SIG-M5 treated with dmso at 0.1 percent for 504 hours (cell line): Measurements from ENCODE around the gene HNRNPM.
"Not testable (repeated sequence)": the region's sequence is repeated elsewhere in the genome, so short reads cannot be mapped to it uniquely, and the experiment has no call there.

Source experiments
- DNase-seq: peaks from one replicate; lab custom pipeline; 2025; ENCODE audit not compliant: unreplicated experiment; lab: John Stamatoyannopoulos, UW

The HNRNPM gene

GRCh38 chr19:8425331-8425730 lies 19.4 kb upstream of the HNRNPM start:
- not testable (repeated sequence) for DNase-seq

DNA sequence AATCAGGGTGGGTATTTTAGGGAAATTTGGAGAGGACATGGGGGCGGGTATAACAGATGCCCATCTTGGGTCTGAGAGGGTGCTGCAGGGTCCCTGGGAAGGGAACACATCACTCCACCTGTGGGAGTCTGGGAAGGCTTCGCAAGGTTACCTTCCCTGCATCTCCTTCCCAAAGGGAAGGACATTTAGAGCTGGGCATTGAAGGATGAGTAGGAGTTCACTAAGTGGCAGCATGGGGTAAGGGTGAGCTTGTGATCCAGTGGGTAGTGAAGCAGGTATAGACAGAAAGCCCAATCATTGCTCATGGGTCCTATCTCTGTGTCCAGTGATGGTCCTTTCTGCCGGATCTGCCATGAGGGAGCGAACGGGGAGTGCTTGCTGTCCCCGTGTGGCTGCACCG lies 18.5 kb upstream of the HNRNPM start:
- no peak for DNase-seq

DNA sequence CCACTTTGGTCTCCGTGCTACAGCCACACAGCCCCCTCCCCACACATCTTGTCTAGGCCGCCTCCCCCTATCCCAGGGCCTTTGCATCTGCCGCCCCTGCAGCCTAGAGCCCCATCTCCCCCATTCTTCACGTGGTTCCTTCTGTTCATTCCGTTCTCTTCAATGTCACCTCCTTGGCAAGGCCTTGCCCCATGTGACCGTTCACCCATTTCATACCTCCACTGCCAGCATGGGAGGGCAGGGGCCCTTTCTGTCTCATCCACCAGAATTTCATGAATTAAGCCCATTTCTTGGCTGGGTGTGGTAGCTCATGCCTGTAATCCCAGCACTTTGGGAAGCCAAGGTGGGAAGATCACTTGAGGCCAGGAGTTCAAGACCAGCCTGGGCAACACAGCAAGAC lies 15.7 kb upstream of the HNRNPM start:
- no peak for DNase-seq

DNA sequence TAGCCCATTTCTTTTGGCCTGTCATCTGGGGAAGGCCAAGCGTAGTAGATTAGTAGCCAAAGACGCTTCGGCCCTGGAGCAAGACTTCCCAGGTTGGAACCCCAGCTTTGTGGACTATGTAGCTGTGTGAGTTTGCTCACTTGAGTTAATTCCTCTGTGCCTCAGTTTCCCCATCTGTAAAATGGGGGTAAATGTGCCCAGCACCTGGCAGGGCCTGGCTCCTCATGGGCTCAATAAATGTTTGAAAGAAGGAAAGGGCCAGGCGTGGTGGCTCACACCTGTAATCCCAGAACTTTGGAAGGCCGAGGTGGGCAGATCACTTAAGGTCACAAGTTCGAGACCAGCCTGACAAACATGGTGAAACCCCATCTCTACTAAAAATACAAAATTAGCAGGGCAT lies 14.9 kb upstream of the HNRNPM start:
- DNase-seq = no peak

GRCh38 chr19:8430650-8431049 lies 14.1 kb upstream of the HNRNPM start:
- no peak for DNase-seq

GRCh38 chr19:8438236-8438635 lies 6.5 kb upstream of the HNRNPM start:
- DNase-seq = no peak

- DNase-seq = no peak
These were observed 2.8 kb upstream of the HNRNPM start for GRCh38 chr19:8441725-8442544.

DNA sequence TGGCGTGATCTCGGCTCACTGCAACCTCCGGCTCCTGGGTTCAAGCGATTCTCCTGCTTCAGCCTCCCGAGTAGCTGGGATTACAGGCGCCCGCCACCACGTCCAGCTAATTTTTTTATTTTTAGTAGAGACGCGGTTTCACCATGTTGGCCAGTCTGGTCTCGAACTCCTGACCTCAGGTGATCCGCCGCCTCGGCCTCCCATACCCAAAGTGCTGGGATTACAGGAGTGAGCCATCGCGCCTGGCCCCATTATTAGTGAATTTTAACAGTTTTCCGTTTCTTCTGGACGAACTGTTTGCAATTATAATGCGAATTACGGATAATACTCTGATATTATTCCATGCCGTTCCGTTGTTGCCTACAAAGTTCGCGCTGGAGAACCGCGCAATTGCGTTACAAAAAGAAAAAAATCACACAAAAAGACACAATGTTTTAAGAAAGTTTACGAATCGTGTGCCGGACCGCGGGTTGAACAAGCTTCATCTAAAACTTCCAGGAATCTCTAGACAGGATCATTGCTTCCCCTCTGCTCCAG lies 567 bp upstream of the HNRNPM start:
- not testable (repeated sequence) for DNase-seq

- DNase-seq = peak; percentile 32
These were observed 770 bp downstream of the HNRNPM start for GRCh38 chr19:8445488-8446001.

GRCh38 chr19:8446061-8446709 lies 1.4 kb downstream of the HNRNPM start:
- DNase-seq = no peak

DNA sequence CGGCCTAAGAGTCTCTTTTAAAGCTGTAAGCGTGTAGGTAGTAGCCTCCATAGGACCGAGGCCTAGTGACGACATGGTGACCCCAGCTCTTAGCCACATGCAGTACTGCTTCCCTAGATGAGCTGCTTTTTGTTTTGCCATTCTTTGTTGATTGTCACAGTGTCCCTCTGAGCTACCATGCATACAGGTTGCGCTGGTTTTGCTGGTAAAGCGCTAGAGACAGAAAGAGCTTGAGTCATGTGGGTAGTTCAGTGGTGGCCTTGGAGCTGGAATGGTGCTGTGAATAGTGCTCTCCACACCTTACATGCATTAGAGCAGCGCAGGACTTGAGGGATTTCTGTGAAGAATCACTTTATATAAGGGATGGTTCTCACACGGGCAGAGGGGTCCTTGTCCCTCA lies 5.1 kb downstream of the HNRNPM start:
- DNase-seq = peak; percentile 28

DNA sequence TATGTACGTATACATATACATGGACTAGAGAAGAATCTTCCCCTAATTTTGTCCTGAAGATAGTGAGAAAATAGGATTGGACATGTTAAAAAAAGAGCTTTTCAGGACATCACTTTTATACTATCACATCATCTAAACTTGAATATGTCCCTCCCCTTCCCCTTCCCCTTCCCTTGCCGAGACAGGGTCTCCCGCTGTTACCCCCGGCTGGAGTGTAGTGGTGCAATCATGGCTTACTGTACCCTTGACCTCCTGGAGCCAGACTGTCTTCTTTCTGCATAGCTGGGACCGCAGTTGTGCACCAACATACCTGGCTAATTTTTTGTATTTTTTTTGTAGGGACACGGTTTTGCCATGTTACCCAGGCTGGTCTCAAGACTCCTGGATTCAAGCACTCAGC lies 6.6 kb downstream of the HNRNPM start:
- no peak for DNase-seq

- no peak for DNase-seq
These were observed 7.1 kb downstream of the HNRNPM start for GRCh38 chr19:8451885-8452284.

GRCh38 chr19:8452446-8453123 lies 7.8 kb downstream of the HNRNPM start:
- DNase-seq = no peak

- no peak for DNase-seq
These were observed 8.8 kb downstream of the HNRNPM start for GRCh38 chr19:8453616-8454015.

GRCh38 chr19:8454218-8454617 lies 9.4 kb downstream of the HNRNPM start:
- no peak for DNase-seq

GRCh38 chr19:8455018-8455417 lies 10.2 kb downstream of the HNRNPM start:
- no peak for DNase-seq

DNA sequence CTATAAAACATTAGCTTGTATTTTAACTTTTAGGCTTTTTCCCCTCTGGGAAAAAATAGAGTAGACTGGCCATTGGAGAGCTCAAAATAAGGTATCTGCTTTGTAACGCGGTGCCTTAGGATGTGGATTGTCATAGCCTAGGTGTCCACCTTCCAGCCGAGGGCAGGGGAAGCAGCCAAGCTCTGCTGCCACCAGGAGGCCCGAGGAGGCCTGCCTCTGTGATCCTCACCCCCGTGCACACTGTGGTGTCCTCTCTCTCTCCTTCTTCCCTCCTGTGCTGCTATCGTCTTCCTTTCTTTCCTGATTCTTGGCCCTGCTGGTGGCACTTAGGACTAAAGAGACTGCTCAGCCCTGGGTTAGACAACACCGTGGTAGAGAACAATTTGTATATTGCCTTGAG lies 11.3 kb downstream of the HNRNPM start:
- no peak for DNase-seq

GRCh38 chr19:8457209-8457608 lies 12.4 kb downstream of the HNRNPM start:
- DNase-seq = no peak

- DNase-seq = no peak
These were observed 13.1 kb downstream of the HNRNPM start for GRCh38 chr19:8457827-8458226.

- DNase-seq = no peak
These were observed 13.6 kb downstream of the HNRNPM start for GRCh38 chr19:8458380-8458779.

GRCh38 chr19:8459095-8459494 lies 14.3 kb downstream of the HNRNPM start:
- no peak for DNase-seq
